GM23338 (cell line): ENCODE results near the gene SYNE1. TPM values are rescaled to one million over a fixed set of nuclear protein-coding genes. Genes with fewer than 3 reads are reported as not detected.

Experiments used
- ATAC-seq: fragments of 200-7000 bp; cut with Tn5 transposase; 3 replicates; pipeline ENCODE4 v1.9.1; 2020
- DNase-seq: peaks from one replicate; pipeline ENCODE4 v3.0.0-alpha.2; 2015; ENCODE audit warnings: low spot score
- H2AFZ ChIP-seq: fragments of 200-600 bp; sonication (generic); 2 replicates; pipeline ENCODE4 v1.8.0; 2016; ENCODE audit warnings: antibody characterized with exemption, mild to moderate bottlenecking, moderate library complexity
- H3F3A ChIP-seq: fragments of 200-600 bp; sonication (generic); replicated peaks from 2 replicates; pipeline ENCODE4 v1.8.0; 2017; ENCODE audit warnings: antibody characterized with exemption, mixed run types, low read depth
- H3K27ac ChIP-seq: fragments of 200-600 bp; sonication (generic); 2 replicates; pipeline ENCODE4 v1.6.1; 2016; ENCODE audit warnings: low read depth
- H3K27me3 ChIP-seq: fragments of 200-600 bp; sonication (generic); 2 replicates; pipeline ENCODE4 v1.8.0; 2016; ENCODE audit warnings: mild to moderate bottlenecking, mixed run types, moderate library complexity; ENCODE audit not compliant: insufficient read depth
- H3K36me3 ChIP-seq: fragments of 200-600 bp; sonication (generic); 2 replicates; pipeline ENCODE4 v1.8.0; 2016; ENCODE audit warnings: mild to moderate bottlenecking; ENCODE audit not compliant: insufficient read depth
- H3K4me1 ChIP-seq: fragments of 200-600 bp; sonication (generic); 2 replicates; pipeline ENCODE4 v1.8.0; 2016; ENCODE audit warnings: mild to moderate bottlenecking, moderate library complexity; ENCODE audit not compliant: insufficient read depth
- H3K4me2 ChIP-seq: fragments of 200-600 bp; sonication (generic); 2 replicates; pipeline ENCODE4 v1.7.1; 2017; ENCODE audit warnings: mixed run types
- H3K4me3 ChIP-seq: fragments of 200-600 bp; sonication (generic); 2 replicates; pipeline ENCODE4 v1.6.1; 2016; ENCODE audit warnings: mixed run types
- H3K79me2 ChIP-seq: fragments of 200-600 bp; sonication (generic); replicated peaks from 2 replicates; pipeline ENCODE4 v1.8.0; 2017; ENCODE audit warnings: mild to moderate bottlenecking; ENCODE audit not compliant: insufficient read depth
- H3K9me2 ChIP-seq: fragments of 200-600 bp; sonication (generic); 2 replicates; pipeline ENCODE4 v1.8.0; 2017; ENCODE audit not compliant: insufficient read depth
- H4K20me1 ChIP-seq: fragments of 200-600 bp; sonication (generic); replicated peaks from 2 replicates; pipeline ENCODE4 v1.8.0; 2017; ENCODE audit warnings: mild to moderate bottlenecking; ENCODE audit not compliant: insufficient read depth
- H3K27ac Mint-ChIP-seq: 2 replicates; pipeline ENCODE4 v1.8.0; 2020; ENCODE audit warnings: inconsistent platforms, mild to moderate bottlenecking, moderate library complexity, mixed read lengths
- H3K27me3 Mint-ChIP-seq: 3 replicates; pipeline ENCODE4 v1.8.0; 2022; ENCODE audit warnings: low read depth, mild to moderate bottlenecking, moderate library complexity, mixed read lengths, inconsistent platforms; ENCODE audit not compliant: insufficient read depth, poor library complexity
- H3K36me3 Mint-ChIP-seq: 3 replicates; pipeline ENCODE4 v1.8.0; 2021; ENCODE audit warnings: low read depth, mild to moderate bottlenecking, inconsistent platforms, moderate library complexity, mixed read lengths
- H3K4me1 Mint-ChIP-seq: 3 replicates; pipeline ENCODE4 v1.8.0; 2020; ENCODE audit warnings: mild to moderate bottlenecking, inconsistent platforms, mixed read lengths
- H3K4me3 Mint-ChIP-seq: 3 replicates; pipeline ENCODE4 v1.8.0; 2021; ENCODE audit warnings: moderate library complexity, mild to moderate bottlenecking, inconsistent platforms, mixed read lengths
- H3K9me3 Mint-ChIP-seq: 3 replicates; pipeline ENCODE4 v1.8.0; 2020; ENCODE audit warnings: moderate library complexity, mild to moderate bottlenecking, inconsistent platforms, mixed read lengths
- EZH2 ChIP-seq: fragments of 200-600 bp; sonication (generic); IDR thresholded peaks from one replicate; pipeline ENCODE4 v1.8.0; 2017; ENCODE audit warnings: antibody characterized with exemption, mild to moderate bottlenecking, low read depth; ENCODE audit not compliant: unreplicated experiment
- EZH2phosphoT487 ChIP-seq: fragments of 200-600 bp; sonication (generic); IDR thresholded peaks from one replicate; pipeline ENCODE4 v1.8.1; 2018; ENCODE audit warnings: antibody characterized with exemption; ENCODE audit not compliant: unreplicated experiment
- NANOG ChIP-seq: IDR thresholded peaks from 2 replicates; pipeline ENCODE4 v1.6.1; 2016; ENCODE audit warnings: antibody characterized with exemption, borderline replicate concordance
- STAT1 ChIP-seq: IDR thresholded peaks from one replicate; pipeline ENCODE4 v1.6.1; 2016; ENCODE audit warnings: antibody characterized with exemption; ENCODE audit not compliant: unreplicated experiment
- polyA plus RNA-seq: library from polyadenylated mRNA; unstranded; fragments of >200 nt; fragmentation: Nextera tagmentation; extraction: Ambion mirVana; gene quantifications from 2 replicates; pipeline ENCODE4 v1.2.1, GENCODE V29; 2016
- total RNA-seq: library from RNA; depleted of rRNA; stranded (reverse); fragments of >200 nt; shearing (Covaris generic); gene quantifications from 2 replicates; pipeline ENCODE4 v1.2.3, GENCODE V29; 2014
- TF ChIP-seq, protein P1 (sequence below), 2 experiments: fragments of 200-600 bp in 1 of 2; sonication (generic) in 1 of 2; conservative IDR thresholded peaks; 2 replicates each; pipeline versions ENCODE4 v1.5.1 to v1.6.1; 2016 to 2017; ENCODE audit warnings: antibody characterized with exemption in 2 of 2, low read depth in 2 of 2, mild to moderate bottlenecking in 2 of 2, moderate library complexity in 1 of 2
- TF ChIP-seq, protein P2 (sequence below): IDR thresholded peaks from one replicate; pipeline ENCODE4 v1.6.1; 2018; ENCODE audit warnings: antibody characterized with exemption; ENCODE audit not compliant: unreplicated experiment

The SYNE1 gene
- total and polyA plus RNA-seq, 2 experiments from 2014 or later = 3.9 to 13.6 TPM

DNA sequence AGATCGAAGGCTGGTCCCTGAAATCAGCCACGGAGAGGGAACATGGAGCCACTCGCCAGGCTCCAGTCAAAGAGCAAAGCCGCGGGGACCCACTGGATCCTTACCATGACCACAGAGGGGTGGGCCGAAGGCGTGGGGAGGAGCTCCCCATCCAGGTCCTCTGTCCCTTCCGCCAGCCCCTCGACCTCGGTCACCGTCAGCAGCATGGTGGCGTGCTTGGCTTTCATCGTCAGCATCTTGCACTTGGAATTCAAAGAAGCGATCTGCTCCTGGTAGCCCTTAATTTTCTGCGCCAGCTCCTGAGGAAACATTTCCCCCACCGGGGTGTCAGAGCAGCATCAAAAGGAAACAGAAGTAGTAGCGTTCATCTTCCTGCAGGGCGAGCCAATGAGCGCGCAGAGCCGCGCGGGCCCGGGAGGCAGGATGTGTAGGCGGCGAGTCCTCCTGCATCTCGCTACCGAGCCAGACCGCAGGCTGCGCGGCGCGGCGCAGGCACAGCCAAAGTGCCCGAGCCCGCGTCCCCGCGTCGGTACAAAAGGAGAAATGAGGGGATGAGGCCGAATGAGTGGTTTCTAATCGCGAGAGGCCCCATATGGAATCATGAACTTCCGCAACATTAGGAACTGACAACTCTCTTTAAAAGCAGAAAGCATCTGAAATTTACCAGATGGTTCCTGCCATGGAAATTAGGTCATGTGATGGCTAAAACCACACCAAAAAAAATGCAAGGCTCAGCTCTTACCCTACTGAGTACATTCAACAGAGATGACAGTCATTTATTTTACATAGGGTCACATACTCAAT, 335.2 kb downstream of the SYNE1 start (continued):
- no peak for TF ChIP-seq EZH2

DNA sequence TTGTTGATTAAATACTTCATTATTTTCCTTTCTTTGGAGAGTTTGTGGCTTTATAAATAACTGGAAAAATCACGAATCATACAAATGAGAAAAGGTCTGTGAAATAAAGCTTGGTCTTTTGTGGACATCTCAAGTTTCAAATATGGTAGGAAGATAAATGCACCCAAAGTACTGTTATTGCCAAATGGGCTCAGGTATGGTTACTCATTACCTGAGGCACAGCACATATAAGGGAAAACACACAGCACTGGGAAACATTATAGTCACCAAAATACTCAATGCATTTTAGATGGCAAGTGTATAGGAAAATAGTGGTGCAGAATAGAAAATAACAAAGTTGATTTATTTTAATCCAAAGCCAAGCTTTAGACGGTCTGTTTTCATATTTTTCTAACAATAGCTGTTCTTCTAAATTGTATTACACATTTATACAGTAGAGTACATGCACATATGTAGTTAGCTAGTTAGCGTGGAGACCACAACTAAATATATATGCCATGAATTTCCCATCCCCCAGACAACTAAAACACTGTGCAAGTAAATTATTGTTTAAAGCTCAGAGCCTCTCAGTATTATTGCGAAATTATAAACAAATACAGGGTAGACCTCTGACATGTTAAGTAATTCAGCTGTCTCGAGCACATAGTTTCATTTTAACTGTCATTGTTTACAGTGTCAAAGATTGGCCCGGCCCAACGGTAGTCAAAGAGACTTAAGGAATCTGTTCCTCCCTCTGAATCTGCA, 336.0 kb downstream of the SYNE1 start:
- Histone ChIP-seq H3K27me3 (no peaks in the 10 kb centered on the region), H3K4me1 (peaks cover 28% of the 10 kb centered on the region), H3K79me2 (no peaks in the 10 kb centered on the region), H3K9me2 (no peaks in the 10 kb centered on the region), H3K4me2 (peak overlapping the region; percentile 85), H3K36me3 (no peaks in the 10 kb centered on the region), H2AFZ (peak overlapping the region; percentile 99), H4K20me1 (no peaks in the 10 kb centered on the region), H3F3A (no peaks in the 10 kb centered on the region), H3K4me3 (peak overlapping the region; percentile 68), H3K27ac (no peak overlapping the region)
- Mint-ChIP-seq H3K36me3 (no peaks in the 10 kb centered on the region), H3K9me3 (no peaks in the 10 kb centered on the region; the same call in 2 of the 3 replicates), H3K27ac (no peak overlapping the region), H3K4me3 (peak overlapping the region; percentile 96), H3K4me1 (peaks cover 38% of the 10 kb centered on the region), H3K27me3 (no peaks in the 10 kb centered on the region)
- TF ChIP-seq, protein P1, sequence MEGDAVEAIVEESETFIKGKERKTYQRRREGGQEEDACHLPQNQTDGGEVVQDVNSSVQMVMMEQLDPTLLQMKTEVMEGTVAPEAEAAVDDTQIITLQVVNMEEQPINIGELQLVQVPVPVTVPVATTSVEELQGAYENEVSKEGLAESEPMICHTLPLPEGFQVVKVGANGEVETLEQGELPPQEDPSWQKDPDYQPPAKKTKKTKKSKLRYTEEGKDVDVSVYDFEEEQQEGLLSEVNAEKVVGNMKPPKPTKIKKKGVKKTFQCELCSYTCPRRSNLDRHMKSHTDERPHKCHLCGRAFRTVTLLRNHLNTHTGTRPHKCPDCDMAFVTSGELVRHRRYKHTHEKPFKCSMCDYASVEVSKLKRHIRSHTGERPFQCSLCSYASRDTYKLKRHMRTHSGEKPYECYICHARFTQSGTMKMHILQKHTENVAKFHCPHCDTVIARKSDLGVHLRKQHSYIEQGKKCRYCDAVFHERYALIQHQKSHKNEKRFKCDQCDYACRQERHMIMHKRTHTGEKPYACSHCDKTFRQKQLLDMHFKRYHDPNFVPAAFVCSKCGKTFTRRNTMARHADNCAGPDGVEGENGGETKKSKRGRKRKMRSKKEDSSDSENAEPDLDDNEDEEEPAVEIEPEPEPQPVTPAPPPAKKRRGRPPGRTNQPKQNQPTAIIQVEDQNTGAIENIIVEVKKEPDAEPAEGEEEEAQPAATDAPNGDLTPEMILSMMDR (conservative IDR thresholded peaks at IDR 0.05; ENCODE audit: low read depth in 2 of 2) = no peak
- DNase-seq (no peak), ATAC-seq (no peak)

DNA sequence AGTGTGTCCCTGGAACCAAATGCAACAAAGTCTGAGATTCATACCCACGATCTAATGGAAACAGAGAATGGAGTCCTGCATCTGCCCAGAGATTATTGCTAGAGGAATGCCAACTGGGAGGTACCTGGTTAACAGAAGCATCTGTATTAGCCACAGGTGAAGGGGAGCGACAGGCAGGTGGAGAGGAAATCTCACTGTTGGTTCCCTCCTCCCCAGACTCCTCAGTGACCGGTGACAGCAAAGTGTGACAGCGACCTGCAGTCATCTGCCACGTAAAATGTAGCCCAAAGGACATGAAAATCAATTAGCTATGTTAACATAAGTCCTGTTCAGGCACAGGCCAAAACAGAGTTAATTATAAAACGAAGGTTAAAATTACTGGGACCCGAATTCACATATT, 336.6 kb downstream of the SYNE1 start:
- no peak for ATAC-seq
- H3K4me3 ChIP-seq = no peak overlapping the region
- H3K36me3 ChIP-seq = no peaks in the 10 kb centered on the region
- H3K4me1 ChIP-seq = peaks cover 29% of the 10 kb centered on the region
- no peaks in the 10 kb centered on the region for H3K27me3 ChIP-seq
- DNase-seq = no peak
- H3K4me3 Mint-ChIP-seq = peak overlapping the region; percentile 96; the same call in 2 of the 3 replicates
- no peaks in the 10 kb centered on the region for H3K79me2 ChIP-seq
- no peaks in the 10 kb centered on the region for H3K27me3 Mint-ChIP-seq
- H3K9me2 ChIP-seq = no peaks in the 10 kb centered on the region
- H3K9me3 Mint-ChIP-seq = no peaks in the 10 kb centered on the region; the same call in 2 of the 3 replicates
- no peak overlapping the region for H2AFZ ChIP-seq
- H3K4me2 ChIP-seq = no peak overlapping the region
- TF ChIP-seq STAT1 = no peak
- TF ChIP-seq NANOG = no peak
- TF ChIP-seq, protein P2, sequence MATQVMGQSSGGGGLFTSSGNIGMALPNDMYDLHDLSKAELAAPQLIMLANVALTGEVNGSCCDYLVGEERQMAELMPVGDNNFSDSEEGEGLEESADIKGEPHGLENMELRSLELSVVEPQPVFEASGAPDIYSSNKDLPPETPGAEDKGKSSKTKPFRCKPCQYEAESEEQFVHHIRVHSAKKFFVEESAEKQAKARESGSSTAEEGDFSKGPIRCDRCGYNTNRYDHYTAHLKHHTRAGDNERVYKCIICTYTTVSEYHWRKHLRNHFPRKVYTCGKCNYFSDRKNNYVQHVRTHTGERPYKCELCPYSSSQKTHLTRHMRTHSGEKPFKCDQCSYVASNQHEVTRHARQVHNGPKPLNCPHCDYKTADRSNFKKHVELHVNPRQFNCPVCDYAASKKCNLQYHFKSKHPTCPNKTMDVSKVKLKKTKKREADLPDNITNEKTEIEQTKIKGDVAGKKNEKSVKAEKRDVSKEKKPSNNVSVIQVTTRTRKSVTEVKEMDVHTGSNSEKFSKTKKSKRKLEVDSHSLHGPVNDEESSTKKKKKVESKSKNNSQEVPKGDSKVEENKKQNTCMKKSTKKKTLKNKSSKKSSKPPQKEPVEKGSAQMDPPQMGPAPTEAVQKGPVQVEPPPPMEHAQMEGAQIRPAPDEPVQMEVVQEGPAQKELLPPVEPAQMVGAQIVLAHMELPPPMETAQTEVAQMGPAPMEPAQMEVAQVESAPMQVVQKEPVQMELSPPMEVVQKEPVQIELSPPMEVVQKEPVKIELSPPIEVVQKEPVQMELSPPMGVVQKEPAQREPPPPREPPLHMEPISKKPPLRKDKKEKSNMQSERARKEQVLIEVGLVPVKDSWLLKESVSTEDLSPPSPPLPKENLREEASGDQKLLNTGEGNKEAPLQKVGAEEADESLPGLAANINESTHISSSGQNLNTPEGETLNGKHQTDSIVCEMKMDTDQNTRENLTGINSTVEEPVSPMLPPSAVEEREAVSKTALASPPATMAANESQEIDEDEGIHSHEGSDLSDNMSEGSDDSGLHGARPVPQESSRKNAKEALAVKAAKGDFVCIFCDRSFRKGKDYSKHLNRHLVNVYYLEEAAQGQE = no peak
- TF ChIP-seq EZH2phosphoT487 = no peak
- H3K4me1 Mint-ChIP-seq = peaks cover 41% of the 10 kb centered on the region
- H3K27ac Mint-ChIP-seq = no peak overlapping the region
- H3K36me3 Mint-ChIP-seq = no peaks in the 10 kb centered on the region
- H3F3A ChIP-seq = no peaks in the 10 kb centered on the region
- H4K20me1 ChIP-seq = no peaks in the 10 kb centered on the region
- H3K27ac ChIP-seq = no peak overlapping the region
